ENCODE results near the gene ACOT7.

- TF ChIP-seq CTCF (IDR thresholded peaks at IDR 0.05) (no peak), POLR2AphosphoS5 (IDR thresholded peaks at IDR 0.05) (no peak), POLR2A (IDR thresholded peaks at IDR 0.05) (no peak)
Observed at GRCh38 chr1:6251233-6251632, 142.3 kb downstream of the ACOT7 start.

All from transverse colon (tissue), 4 donors.